Activated naive CD8-positive, alpha-beta T cell treated with anti-CD3 and anti-CD28 coated beads, Interleukin-2, amount 50 U/mL, for 16 hours (primary cell): Measurements from ENCODE around the gene WASHC3.

Source experiments
- DNase-seq: peaks from one replicate; pipeline ENCODE4 v3.0.0-alpha.2; 2020; ENCODE audit warnings: low read depth, low spot score

Gene WASHC3

DNA sequence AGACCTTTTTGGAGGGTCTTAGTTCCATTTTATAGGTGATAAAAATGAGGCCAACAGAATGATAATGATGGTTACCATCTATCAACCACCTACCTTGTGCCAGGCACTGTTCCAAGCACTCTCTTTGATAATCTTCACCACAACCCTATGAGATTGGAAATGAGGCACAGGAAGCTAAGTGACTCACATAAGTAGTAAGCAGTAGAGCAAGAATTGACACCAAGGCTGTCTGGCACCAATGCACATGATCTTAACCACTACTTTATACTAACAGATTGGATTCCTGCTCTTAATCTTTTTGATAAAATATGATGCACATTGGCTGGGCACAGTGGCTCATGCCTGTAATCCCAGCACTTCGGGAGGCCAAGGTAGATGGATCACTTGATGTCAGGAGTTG is 93.0 kb downstream of the WASHC3 start:
- no peak for DNase-seq

DNA sequence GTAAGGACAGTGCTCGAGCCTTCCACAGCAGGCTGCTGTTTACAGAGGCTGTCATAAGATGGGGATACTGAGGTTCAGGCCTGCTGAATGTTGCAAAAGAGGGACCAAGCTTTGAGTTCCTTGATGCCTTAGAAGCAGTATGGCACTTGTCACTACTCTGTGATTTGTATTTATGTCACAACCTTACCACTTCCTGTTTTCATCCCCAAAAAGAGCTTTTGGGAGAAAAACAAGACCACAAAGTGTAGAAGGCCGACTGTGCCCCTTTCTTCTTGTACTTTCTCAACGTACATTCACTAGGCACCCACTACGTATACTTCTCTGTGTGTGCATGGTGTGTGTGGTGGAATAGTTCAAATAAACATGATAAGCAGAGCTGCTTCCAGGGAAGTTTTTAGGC is 94.3 kb downstream of the WASHC3 start:
- no peak for DNase-seq

GRCh38 chr12:101966496-101966895 is 95.3 kb downstream of the WASHC3 start:
- DNase-seq = no peak

DNA sequence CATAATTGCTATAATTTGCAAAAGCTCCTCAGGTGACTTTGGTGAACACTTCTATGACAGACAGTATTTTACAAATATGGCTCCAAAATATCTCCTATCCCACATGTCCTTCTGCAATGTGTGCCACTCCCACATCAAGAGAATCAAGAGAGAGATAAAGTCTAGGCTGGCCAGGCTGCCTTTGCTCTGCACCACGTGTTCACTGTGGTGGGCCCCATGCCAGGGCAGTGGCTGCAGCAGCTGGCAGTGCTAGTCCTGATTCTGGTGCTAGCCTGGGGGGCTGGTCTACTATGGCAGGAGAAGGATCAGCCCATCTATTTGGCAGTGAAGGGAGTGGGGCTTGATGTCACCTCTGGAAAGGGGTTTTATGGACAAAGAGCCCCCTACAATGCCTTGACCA is 98.1 kb downstream of the WASHC3 start:
- DNase-seq = no peak
